Loucy (cell line): Measurements from ENCODE around the gene NUAK1.

Experiments
- EZH2phosphoT487 ChIP-seq: fragments of 200-600 bp; IDR thresholded peaks from 2 replicates; pipeline ENCODE4 v1.6.1; 2018; ENCODE audit warnings: antibody characterized with exemption, mild to moderate bottlenecking, moderate library complexity, borderline replicate concordance
- TF ChIP-seq, protein P1 (sequence below): fragments of 200-600 bp; sonication (generic); conservative IDR thresholded peaks from 2 replicates; pipeline ENCODE4 v1.5.1; 2014; ENCODE audit warnings: mild to moderate bottlenecking, antibody characterized with exemption, low read length

DNA sequence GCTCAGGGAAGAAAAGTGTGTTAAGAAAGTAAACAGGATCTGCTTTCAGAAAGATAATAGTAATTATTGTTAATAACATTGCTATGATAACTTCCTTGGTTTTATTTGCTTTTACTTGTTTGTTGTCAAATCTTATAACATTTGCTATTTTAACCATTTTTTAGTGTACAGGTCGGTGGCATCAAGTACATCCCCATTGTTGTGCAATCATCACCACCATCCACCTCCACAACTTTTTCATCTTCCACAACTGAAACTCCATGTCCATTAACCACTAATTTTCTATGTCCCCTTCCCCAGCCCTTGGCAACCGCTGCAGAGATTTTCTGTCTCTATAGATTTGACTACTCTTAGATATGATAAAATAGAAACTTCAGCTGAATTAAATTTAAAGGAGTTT, 22.7 kb upstream of the NUAK1 start:
- TF ChIP-seq, protein P1, sequence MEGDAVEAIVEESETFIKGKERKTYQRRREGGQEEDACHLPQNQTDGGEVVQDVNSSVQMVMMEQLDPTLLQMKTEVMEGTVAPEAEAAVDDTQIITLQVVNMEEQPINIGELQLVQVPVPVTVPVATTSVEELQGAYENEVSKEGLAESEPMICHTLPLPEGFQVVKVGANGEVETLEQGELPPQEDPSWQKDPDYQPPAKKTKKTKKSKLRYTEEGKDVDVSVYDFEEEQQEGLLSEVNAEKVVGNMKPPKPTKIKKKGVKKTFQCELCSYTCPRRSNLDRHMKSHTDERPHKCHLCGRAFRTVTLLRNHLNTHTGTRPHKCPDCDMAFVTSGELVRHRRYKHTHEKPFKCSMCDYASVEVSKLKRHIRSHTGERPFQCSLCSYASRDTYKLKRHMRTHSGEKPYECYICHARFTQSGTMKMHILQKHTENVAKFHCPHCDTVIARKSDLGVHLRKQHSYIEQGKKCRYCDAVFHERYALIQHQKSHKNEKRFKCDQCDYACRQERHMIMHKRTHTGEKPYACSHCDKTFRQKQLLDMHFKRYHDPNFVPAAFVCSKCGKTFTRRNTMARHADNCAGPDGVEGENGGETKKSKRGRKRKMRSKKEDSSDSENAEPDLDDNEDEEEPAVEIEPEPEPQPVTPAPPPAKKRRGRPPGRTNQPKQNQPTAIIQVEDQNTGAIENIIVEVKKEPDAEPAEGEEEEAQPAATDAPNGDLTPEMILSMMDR: no peak
- no peak for TF ChIP-seq EZH2phosphoT487
